ENCODE data around the gene LYRM9.
"Not testable (repeated sequence)": the region's sequence is repeated elsewhere in the genome, so short reads cannot be mapped to it uniquely, and the experiment has no call there.

The LYRM9 gene

DNA sequence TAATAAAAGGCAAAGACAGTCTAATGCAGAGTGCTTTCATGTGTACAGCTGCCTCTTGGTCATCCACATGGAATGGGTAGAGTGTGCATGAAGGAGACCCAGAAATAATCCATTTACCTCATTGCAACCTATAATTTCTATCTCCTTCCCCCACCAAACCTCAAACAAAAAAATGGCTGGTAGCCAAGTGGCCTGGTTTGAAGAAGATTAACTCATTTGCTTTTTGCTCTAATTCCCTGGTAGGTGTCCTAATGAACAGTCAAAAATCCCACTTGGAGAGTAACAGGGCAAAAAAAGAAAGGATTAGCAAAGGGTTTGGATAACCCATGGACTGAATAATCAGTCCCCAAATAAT, 13.0 kb upstream of the LYRM9 start:
- no peak for DNase-seq (ENCODE audit: low spot score)

DNA sequence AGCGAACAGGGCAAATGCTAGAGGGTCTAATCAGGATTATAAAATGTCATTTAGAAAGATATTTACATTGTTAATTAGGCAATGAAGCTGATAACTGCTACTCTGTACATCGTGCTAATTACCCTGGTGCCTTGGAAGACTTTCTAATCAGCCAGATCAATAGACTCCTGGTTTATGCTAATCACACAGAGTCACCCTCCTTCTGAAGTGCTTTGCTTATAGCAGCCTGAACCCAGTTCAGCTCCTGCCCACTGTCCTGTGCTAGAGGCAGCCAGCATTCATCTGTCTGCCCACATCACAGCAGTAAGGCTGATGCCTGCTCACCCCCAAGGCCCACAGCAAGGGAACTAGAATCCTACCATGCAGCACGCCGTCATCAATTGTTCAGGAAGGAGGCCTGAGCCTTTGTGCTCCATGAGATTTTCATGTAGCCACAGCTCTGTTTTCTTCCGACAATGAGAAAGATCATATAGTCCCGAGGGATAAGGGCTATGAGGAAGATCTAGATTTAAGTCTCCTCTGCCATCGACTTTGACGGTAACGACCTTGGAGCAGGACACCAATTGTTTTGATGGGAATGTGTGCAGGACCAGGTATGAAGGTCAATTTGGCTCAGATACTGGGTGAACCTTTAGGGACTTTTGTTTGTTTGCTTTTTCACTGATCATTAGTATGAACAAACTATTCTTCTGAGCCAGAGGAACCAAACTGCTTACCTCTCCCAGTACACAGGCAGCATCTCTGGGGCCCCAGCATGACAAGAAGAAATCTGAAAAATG, 12.5 kb upstream of the LYRM9 start:
- no peak for DNase-seq (ENCODE audit: low spot score)

DNA sequence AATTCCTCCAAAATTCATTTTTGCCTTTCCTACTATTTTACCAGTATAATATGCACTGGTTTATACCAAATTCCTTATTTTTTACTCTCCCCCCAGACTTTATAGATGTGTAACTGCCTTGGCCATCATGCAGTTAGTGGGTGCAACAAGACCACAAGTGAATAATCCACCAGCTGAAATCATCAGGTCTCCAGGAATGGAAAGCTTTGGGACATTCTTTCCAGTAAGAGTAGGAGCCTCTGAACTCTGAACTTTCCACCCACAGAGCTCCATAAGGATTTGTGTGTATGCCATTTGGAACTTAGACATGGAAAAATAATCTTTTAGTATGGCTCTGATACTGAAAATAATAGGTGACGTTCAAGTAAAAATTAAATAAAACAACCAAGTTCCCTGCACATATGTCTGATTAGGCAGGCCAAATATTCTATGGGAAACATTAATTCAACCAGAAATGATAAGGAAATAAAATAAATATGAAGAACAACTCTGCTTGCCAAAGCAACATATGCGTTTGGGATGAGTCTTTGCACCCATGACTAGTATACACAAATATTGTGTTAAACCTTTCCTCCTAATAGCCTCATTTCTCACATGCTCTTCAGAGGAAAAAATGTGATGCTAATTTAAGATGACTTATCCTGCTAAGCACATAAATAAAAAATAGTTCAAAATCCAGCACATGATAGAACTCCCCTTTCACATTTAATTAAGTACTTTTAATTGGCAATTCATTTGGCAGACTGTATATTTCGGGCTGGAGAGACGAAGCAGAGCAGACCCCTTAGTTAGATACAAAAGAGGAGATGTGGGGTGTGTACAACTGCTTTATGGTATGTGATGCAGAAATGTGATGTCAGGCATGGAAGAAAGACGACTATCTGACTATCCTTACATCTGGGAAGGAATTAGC, 11.6 kb upstream of the LYRM9 start:
- DNase-seq (ENCODE audit: low spot score) = no peak

GRCh38 chr17:27904114-27904513, 10.9 kb upstream of the LYRM9 start:
- no peak for DNase-seq (ENCODE audit: low spot score)

DNA sequence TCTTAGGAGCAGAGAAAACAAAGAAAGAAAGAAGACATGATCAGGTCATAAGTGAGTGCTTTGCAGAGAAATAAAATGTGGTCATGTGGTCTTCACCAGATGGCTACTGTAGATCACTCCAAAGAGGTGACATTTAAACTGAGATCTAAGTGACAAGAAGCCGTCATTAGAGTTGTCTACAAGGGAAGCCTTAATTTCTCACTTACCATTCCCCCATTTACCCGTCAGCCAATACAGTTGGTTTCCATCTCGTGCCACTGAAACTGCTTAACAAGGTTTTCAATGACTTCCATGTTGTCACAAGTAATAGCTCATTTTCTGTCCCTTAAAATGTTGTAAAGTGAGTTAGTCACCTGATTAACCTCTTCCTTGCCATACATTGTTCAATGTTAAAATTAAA, 6.4 kb upstream of the LYRM9 start:
- no peak for DNase-seq (ENCODE audit: low spot score)

GRCh38 chr17:27898096-27898495, 4.9 kb upstream of the LYRM9 start:
- DNase-seq (ENCODE audit: low spot score) = no peak

- no peak for DNase-seq (ENCODE audit: low spot score)
Measured at GRCh38 chr17:27896701-27897100, 3.5 kb upstream of the LYRM9 start.

DNA sequence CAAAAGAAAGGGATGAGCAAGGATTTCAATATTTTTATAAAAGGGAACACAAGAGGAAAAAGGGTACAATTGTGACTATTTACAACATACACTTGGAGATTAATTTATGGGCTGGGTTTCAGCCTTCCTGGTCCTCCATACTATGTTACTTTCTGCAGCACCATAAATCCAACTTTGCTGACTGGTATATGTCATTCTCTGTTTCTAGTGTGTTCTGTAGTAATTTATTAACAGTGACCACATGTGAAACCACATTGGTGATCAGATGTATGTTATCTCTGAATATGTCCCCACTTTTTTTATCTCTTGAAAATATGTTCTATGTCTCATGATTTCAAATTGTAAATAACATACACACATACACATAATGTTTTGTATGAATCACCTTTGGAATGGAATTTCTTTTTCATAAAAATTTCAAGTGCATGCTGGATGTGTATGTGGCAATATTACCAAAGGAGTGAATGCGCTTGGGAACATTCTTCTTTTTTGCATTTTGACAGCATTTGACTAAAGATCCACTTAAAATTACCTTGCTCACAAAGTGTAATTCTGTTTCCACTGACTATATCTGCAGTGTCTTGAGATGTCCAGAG, 2.9 kb upstream of the LYRM9 start:
- no peak for DNase-seq (ENCODE audit: low spot score)

DNA sequence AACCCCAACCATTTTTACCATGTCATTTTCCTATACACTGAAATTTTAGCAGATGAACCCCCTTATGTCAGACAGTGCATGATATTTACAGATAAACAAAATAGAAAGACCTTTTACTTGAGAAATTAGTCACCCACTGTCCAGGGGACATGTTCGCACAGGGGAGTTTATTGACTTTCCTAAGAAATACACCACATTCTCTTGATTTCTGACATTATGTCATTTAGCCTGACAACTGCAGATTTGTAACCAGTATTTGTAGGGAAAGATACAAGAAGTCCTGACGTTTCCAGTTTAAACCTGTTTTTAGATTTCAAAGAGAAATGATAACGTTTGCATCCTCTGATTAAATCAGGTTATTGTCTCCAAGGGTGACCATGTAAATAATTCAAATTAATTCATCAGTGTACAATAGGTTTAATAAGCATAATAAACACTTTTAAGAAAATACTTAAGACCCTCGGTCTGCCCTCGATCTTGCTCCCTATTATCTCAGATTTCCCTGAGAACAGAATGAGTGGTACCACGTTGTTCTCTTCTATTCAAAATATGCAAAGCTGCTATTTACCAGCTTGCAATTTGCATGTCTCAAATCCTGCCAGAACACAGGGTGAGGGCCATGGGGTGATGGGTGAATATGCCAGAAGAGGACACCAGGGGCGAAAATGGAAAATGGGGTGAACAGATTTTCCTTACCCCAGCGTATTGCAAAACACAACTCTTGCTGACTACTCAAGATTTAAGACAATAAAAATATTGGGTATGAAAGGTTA, 2.1 kb upstream of the LYRM9 start:
- no peak for DNase-seq (ENCODE audit: low spot score)

DNA sequence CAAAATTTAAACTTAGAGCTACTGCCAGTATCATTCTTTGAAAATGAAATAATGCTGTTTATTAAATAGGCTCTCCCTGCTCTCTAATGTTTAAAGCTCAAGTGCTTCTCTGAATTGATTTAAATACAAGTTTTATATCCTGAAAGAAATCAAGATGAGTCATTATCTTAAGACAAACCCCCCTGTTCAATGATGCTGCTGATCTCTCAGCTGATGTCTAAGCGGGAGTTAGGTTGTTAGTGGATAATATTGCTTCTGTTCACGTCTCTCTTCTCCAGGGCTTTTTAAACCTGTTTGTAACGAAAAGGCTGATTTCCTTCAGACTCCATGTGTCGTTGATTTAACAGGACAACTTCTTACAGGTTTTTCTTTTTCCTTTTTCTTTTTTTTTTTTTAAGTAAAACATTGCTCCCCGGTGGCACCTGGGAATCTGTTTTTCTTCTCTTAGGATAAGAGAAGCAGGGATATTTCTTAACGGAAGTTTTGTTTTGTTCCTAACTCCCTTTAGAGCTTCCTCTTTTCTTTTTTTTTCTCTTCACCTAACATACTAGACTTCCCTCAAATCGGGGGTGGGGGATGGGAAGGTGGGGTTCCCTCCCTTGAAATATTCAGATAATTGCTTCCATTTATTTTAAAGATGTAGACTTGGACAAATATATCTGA, 807 bp upstream of the LYRM9 start:
- no peak for DNase-seq (ENCODE audit: low spot score)

- DNase-seq (ENCODE audit: low spot score) = no peak
Measured at GRCh38 chr17:27892542-27892865, 661 bp downstream of the LYRM9 start.

DNA sequence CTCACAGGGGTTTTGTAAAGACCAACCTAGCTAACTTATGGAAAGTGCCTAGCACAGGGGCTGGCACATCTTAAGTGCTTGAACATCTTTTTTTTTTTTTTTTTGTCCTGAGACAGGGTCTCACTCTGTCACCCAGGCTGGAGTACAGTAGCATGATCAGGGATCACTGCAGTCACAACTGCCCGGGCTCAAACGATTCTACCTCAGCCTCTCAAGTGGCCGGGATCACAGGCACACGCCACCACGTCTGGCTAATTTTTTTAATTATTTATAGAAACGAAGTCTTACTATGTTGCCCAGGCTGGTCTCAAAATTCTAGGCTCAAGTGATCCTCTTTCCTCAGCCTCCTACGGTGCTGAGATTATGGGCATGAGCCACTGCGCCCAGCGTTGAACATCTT, 1.3 kb downstream of the LYRM9 start:
- DNase-seq (ENCODE audit: low spot score) = no peak

GRCh38 chr17:27889711-27890251, 3.4 kb downstream of the LYRM9 start:
- no peak for DNase-seq (ENCODE audit: low spot score)

- no peak for DNase-seq (ENCODE audit: low spot score)
Measured at GRCh38 chr17:27888945-27889344, 4.2 kb downstream of the LYRM9 start.

- no peak for DNase-seq (ENCODE audit: low spot score)
Measured at GRCh38 chr17:27888067-27888466, 5.1 kb downstream of the LYRM9 start.

GRCh38 chr17:27886348-27886906, 6.7 kb downstream of the LYRM9 start:
- not testable (repeated sequence) for DNase-seq (ENCODE audit: low spot score)

DNA sequence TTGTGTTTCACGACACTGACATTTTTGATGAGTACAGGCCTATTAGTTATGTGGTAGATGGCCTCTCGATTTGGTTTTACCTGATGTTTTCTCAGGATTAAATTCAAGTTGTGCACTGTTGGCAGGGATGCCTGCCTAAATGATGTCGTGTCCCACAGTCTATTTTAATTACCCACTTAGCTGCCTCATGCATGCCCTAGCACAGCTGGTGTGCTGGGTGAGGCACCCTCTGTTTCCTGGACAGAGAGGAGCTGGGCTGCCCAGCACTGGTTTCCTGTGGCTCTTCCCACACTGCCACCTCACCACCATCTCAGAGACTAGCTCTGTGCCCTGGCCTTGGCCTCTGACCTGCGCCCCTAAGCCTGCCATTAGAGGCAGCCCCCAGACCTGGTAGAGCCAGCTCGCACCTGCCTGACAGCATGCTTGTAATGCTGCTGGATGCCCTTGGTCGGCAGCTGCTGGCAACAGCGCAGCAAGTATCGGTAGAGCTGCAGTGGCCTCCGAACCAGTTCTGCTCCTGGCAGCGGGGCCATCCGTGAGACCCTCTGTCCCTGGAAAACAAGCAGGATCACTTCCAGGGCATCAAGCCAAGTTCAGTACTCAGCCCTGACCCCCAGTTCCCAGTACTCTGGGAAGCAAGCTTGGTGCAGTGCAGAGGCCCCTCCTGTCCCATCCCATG, 10.9 kb downstream of the LYRM9 start:
- no peak for DNase-seq (ENCODE audit: low spot score)

GRCh38 chr17:27879987-27880608, 13.1 kb downstream of the LYRM9 start:
- peak; percentile 81 for DNase-seq (ENCODE audit: low spot score)

DNA sequence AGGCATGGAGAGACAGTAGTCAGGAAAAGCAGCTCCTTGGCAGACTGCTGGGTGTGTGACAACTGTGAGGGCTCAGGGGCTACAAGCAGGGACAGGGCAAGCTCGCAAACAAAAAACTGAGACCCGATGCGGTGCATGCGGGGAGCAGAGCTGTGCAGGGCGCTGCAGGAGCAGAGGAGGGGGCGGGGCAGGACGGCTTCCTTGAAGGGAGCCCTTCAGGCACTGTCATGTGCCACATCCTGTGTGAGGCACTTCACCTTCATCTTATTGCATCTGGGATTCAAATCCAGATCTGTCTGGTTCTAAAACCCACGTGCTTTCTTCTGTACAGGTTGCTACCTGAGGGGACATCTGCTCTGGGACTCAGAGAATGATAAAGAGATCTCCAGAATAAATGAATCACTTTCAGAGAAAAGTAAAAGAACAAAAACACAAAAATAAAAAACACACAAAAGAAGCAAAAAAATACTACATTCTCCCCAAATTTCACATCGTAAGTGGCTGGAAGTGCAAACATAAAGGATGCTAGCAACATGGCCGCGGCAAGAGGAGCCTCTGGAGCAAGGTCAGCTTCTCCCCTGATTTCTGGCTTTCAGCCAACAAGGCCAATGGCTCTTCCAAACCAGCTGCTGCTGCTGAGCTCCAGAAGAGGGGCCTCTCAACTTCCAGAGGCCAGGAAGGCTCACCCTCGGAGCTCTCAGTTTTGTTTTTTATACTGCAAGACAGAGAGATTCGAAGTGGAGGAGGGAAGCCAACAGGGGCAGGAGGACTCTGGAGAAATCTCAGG, 14.2 kb downstream of the LYRM9 start:
- no peak for DNase-seq (ENCODE audit: low spot score)

All from HuH-7 (cell line).